Testis (tissue), 3 donors: ENCODE measurements around the gene MGAT1. TPM values are rescaled to one million over a fixed set of nuclear protein-coding genes. Genes with fewer than 3 reads are reported as not detected.

Experiments used
- DNase-seq: peaks from one replicate; pipeline ENCODE4 v3.0.0-alpha.2; 2019
- H3K27ac ChIP-seq, 2 donors: fragments of 200-600 bp; sonication (generic); one replicate each; pipeline ENCODE4 v1.5.1; 2019
- H3K27me3 ChIP-seq: fragments of 200-600 bp; sonication (generic); one replicate; pipeline ENCODE4 v1.5.1; 2019
- H3K36me3 ChIP-seq: fragments of 200-600 bp; sonication (generic); one replicate; pipeline ENCODE4 v1.5.1; 2017; ENCODE audit warnings: low read depth; ENCODE audit errors: missing control alignments
- H3K4me1 ChIP-seq: fragments of 200-600 bp; sonication (generic); one replicate; pipeline ENCODE4 v1.5.1; 2019
- H3K4me3 ChIP-seq, 2 donors: fragments of 200-600 bp; sonication (generic); one replicate each; pipeline ENCODE4 v1.5.1; 2017 to 2019
- H3K9me3 ChIP-seq: fragments of 200-600 bp; sonication (generic); one replicate; pipeline ENCODE4 v1.5.1; 2017
- CTCF ChIP-seq, 3 experiments: fragments of 450-650 bp in 2 of 3; fragments of 200-600 bp in 1 of 3; sonication (generic) in 1 of 3; IDR thresholded peaks; one replicate each; pipeline ENCODE4 v1.5.1; 2016 to 2019; ENCODE audit warnings: antibody characterized with exemption in 3 of 3, mild to moderate bottlenecking in 2 of 3, moderate library complexity in 1 of 3
- POLR2A ChIP-seq: fragments of 450-650 bp; IDR thresholded peaks from one replicate; pipeline ENCODE4 v1.6.1; 2017; ENCODE audit warnings: antibody characterized with exemption, mild to moderate bottlenecking, moderate library complexity
- WGBS, 2 donors: methylation state at CpG; one replicate each; pipeline ENCODE4 v1.1.5; 2018; 5-methylcytosine and 5-hydroxymethylcytosine counted together
- intact Hi-C: fragments of 100-400 bp; cut with DNase I; formaldehyde crosslinking; loops from one replicate; pipeline ENCODE4 v1.15.1; 2023; ENCODE audit warnings: low total_unique reads
- polyA plus RNA-seq: library from polyadenylated mRNA; stranded (reverse); fragments of 350-450 nt; fragmentation: Illumina TruSeq; extraction: RNeasy Lipid Tissue Mini Kit (QIAGEN cat#74804); gene quantifications from one replicate; pipeline ENCODE4 v1.2.3, GENCODE V29; 2014; ENCODE audit warnings: low read depth, low replicate concordance; ENCODE audit not compliant: insufficient read depth
- total RNA-seq, 2 donors: library from RNA; depleted of rRNA; stranded (reverse); fragments of >200 nt; gene quantifications; one replicate each; pipeline ENCODE4 v1.2.3, GENCODE V29; 2016

Gene MGAT1
- total and polyA plus RNA-seq, 3 donors from 2014 or later, result 95.8 to 136 (median 106) TPM

- H3K27ac ChIP-seq, result peak overlapping the region; percentile 19 to 87
- intact Hi-C loops, result no loop called here
- H3K27me3 ChIP-seq, result no peaks in the 10 kb centered on the region
- WGBS, 2 donors, result 72 to 73% methylated on average over 9 of the region's 9 CpGs
- no peak overlapping the region for H3K4me3 ChIP-seq
- no peaks in the 10 kb centered on the region for H3K9me3 ChIP-seq
- no peak for DNase-seq
- TF ChIP-seq CTCF (IDR thresholded peaks at IDR 0.05), result no peak
- TF ChIP-seq POLR2A, result no peak
- H3K36me3 ChIP-seq, result no peaks in the 10 kb centered on the region
- H3K4me1 ChIP-seq, result peaks cover 41% of the 10 kb centered on the region
These were observed 12.8 kb upstream of the MGAT1 start for GRCh38 chr5:180815293-180815917.

- WGBS, 2 donors, result 82% methylated on average over 5 of the region's 5 CpGs
- peaks cover 39% of the 10 kb centered on the region for H3K4me1 ChIP-seq
- H3K27me3 ChIP-seq, result no peaks in the 10 kb centered on the region
- H3K27ac ChIP-seq, result peak overlapping the region; percentile 12 to 87
- TF ChIP-seq POLR2A, result no peak
- TF ChIP-seq CTCF (IDR thresholded peaks at IDR 0.05), result no peak
- no peaks in the 10 kb centered on the region for H3K9me3 ChIP-seq
- no peak overlapping the region for H3K4me3 ChIP-seq
- intact Hi-C loops, result no loop called here
- peak; percentile 12 for DNase-seq
- no peaks in the 10 kb centered on the region for H3K36me3 ChIP-seq
These were observed 10.8 kb upstream of the MGAT1 start for GRCh38 chr5:180813420-180813819.

- H3K27me3 ChIP-seq, result no peaks in the 10 kb centered on the region
- WGBS, 2 donors, result 59 to 65% methylated on average over 10 of the region's 10 CpGs
- no peaks in the 10 kb centered on the region for H3K9me3 ChIP-seq
- intact Hi-C loops, result no loop called here
- H3K36me3 ChIP-seq, result no peaks in the 10 kb centered on the region
- peaks cover 37% of the 10 kb centered on the region for H3K4me1 ChIP-seq
- H3K4me3 ChIP-seq, result peak overlapping the region; percentile 65 to 71
- TF ChIP-seq POLR2A (no peak), CTCF (IDR thresholded peaks at IDR 0.05) (no peak)
- peak; percentile 21 for DNase-seq
- H3K27ac ChIP-seq, result peak overlapping the region; percentile 99 to 100
These were observed 9.1 kb upstream of the MGAT1 start for GRCh38 chr5:180811623-180812124.

GRCh38 chr5:180810959-180811622 is 8.5 kb upstream of the MGAT1 start:
- Histone ChIP-seq H3K27me3 (no peaks in the 10 kb centered on the region), H3K4me1 (peaks cover 40% of the 10 kb centered on the region), H3K4me3 (peak overlapping the region; percentile 65 to 71), H3K9me3 (no peaks in the 10 kb centered on the region), H3K36me3 (no peaks in the 10 kb centered on the region), H3K27ac (peak overlapping the region; percentile 99 to 100)
- intact Hi-C loops, result no loop called here
- WGBS, 2 donors, result 5% methylated on average over 19 to 30 of the region's 30 CpGs
- peak; percentile 17 for DNase-seq
- TF ChIP-seq POLR2A (no peak), CTCF (IDR thresholded peaks at IDR 0.05) (no peak)
